ENCODE results near the gene DAND5.

The DAND5 gene

DNA sequence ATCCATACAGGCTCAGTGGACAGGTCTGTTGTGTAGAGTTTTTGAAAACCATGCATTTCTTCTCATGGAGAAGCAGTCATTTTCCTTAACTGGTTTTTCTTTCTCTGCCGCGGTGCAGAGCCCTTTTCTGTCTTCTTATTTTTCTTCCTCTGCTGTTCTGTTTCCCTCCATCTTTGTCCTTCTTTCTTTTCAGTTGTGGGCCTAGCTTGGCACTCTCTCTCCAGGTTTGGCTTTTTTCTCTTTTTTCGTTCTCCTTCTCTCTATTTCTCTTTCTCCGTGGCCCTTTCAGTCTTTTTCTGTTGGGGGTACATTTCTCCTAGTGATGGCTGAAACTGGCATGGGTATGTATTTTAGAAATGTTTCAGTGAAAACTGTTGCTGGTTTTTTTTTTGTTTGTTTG, 50.0 kb downstream of the DAND5 start:
- DNase-seq (ENCODE audit: low read depth in 3 of 3, low spot score in 1 of 3) = no peak

DNA sequence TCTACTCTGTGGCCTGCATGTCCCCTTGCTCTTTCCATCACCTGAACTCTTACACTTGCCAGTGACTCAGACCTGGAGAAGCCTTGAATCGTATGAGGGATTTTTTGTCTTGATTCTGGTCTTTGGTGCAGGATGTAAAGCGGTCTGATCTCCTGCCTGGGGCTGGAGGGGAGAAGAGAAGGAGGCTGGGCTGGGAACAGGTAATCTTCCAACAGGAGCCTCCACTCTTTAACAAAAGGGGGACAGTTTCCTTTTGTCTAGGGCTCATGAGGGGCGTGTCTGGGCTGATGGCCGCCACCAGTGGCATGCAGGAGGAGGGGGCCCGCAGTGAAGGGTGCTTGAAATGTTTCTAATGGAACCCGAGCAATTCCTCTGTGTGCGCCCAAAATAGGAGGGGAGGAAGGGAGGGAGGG, 50.6 kb downstream of the DAND5 start:
- DNase-seq (ENCODE audit: low read depth in 3 of 3, low spot score in 1 of 3) = no peak

DNA sequence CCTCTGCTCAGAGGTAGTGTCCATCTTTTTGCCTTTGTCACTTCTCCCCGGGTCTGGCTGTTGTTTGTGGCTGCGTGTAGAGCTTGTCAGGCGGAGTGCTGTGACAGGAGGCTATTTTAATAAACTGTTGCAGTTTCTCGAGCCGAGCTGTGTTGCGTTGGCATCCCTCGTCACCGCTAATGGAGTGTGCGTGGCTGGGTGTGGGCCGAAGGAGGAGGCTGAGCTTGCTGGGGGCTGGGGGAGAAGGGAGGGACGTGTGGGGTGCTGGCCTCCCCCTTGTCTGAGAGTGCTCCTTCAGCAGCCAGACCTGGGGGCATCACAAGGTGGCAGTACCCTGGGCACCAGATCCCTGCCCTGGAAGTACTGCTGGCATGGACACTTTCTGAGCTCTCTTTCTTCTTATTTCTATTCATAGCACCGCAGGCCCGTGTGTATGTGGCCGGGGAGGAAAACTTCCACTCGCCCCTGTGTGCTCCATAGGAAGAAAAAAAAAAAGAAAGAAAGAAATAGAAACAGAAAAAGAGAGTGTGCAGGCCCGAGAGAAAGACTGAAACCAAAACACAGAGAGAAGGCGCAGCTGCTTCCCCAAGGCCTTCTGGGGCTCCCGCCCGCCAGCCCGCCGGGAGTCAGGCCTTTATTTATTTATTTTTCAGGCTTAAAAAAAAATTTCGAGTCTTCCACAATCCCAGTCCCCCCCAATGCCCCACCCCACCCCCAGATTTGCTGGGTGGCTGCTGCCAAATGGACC, 52.9 kb downstream of the DAND5 start:
- no peak for DNase-seq (ENCODE audit: low read depth in 3 of 3, low spot score in 1 of 3)

DNA sequence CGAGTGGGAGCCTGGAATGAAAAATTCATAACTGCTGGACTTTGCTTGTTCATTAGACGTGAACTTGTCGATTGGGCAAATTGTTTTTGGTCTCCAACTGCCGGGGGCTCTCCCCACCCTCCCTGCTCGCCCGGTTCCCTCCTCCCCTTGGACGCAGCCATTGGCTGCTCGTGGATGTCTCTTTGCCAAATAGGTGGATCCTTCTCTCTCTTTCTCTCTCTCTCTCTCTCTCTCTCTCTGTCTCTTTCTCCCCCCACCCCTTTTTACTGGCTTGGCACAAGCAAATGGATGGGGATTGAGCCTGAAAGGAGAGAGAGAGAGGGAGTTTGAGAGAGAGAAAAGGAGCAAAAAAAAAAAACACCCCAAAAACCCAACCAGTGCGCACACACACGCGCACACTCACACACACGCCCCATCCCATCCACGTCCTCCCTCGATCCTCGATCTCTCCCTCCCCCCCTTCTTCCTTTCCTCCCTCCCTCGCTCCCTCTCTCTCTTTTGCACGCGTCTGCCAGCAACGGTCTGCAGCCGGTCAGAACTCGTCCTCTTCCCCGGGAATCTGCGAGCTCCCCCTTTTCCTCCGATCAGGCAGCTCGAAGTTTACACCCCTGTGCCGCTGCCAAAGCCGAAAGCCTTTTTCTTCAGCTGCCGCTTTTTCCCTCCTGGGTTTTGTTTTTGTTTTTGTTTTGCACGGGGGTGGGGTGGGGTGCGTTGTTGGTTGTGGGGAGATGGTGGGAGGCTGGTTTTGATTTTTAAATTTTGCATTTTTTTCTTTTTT, 53.7 kb downstream of the DAND5 start:
- DNase-seq (ENCODE audit: low read depth in 3 of 3, low spot score in 1 of 3) = no peak

DNA sequence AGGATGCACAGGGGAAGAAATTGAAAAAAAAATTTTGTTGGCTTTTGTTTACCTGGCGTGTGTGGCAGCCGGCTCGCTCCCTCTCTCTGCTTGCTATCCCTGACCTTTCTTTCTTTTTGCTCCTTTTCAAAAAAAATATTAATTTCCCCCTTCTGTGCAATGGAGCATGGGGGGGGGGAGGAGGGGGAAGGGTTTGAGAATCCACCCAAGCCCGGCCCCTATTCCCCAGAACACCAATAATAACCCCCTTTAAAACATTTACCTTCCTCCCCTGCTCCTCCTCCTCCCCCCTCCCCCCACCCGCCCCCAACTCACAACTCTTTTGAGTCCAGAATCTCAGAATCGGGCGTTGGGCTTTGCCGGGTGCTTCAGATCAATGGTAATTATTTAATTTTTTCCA, 54.3 kb downstream of the DAND5 start:
- DNase-seq (ENCODE audit: low read depth in 3 of 3, low spot score in 1 of 3) = no peak

Data from stimulated activated CD4-positive, alpha-beta T cell treated with anti-CD3 and anti-CD28 coated beads, TNF-alpha, amount 100 ng/mL, for 1 hour (primary cell).